HAP-1 (cell line): ENCODE results near the gene SUSD1.

ENCODE experiments used
- DNase-seq, 2 experiments: peaks; one replicate each; pipeline ENCODE4 v3.0.0-alpha.2; 2016 to 2020; ENCODE audit warnings: low spot score in 2 of 2
- H3K27me3 ChIP-seq: fragments of 250-450 bp; sonication (Bioruptor Pico); 2 replicates; pipeline ENCODE4 v1.5.1; 2020; ENCODE audit warnings: low read depth, mild to moderate bottlenecking, moderate library complexity
- H3K36me3 ChIP-seq: fragments of 250-450 bp; sonication (Bioruptor Pico); replicated peaks from 2 replicates; pipeline ENCODE4 v1.5.1; 2020; ENCODE audit warnings: mild to moderate bottlenecking
- H3K4me1 ChIP-seq: fragments of 250-450 bp; sonication (Bioruptor Pico); 2 replicates; pipeline ENCODE4 v1.5.1; 2020; ENCODE audit warnings: mild to moderate bottlenecking
- H3K4me3 ChIP-seq: fragments of 250-450 bp; sonication (Bioruptor Pico); 2 replicates; pipeline ENCODE4 v1.5.1; 2020; ENCODE audit warnings: mild to moderate bottlenecking, moderate library complexity
- H3K9me3 ChIP-seq: fragments of 250-450 bp; sonication (Bioruptor Pico); 2 replicates; pipeline ENCODE4 v1.5.1; 2020; ENCODE audit warnings: mild to moderate bottlenecking, moderate library complexity
- in situ Hi-C: fragments of 300-500 bp; cut with MboI; formaldehyde crosslinking; loops from 3 replicates; pipeline ENCODE4 v1.14.3; 2020; ENCODE audit warnings: low sequenced_read_pairs, inconsistent platforms, mixed read lengths

The SUSD1 gene

DNA sequence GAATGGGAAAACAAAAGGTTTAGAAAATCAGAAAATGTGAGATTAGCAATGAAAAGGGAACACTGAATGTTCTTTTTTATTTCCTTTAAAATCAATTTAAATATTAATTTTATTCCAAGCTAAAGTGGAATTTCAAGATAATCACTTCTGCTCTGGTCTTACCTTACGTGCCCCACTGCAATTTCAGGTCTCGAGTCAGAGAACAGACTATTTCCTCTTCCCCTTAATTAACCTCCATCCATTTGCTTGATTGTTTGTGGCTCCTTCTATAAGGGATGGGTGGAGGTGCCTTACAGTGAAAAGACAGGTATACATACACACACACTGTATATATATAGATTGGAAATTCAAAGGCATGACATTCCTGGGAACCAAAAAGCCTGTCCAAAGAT, 137.1 kb downstream of the SUSD1 start:
- Histone ChIP-seq H3K27me3 (no peaks in the 10 kb centered on the region), H3K9me3 (no peaks in the 10 kb centered on the region), H3K4me1 (peaks cover 25% of the 10 kb centered on the region), H3K4me3 (no peak overlapping the region), H3K36me3 (no peaks in the 10 kb centered on the region)
- no peak for DNase-seq
- in situ Hi-C loops = no loop called here

DNA sequence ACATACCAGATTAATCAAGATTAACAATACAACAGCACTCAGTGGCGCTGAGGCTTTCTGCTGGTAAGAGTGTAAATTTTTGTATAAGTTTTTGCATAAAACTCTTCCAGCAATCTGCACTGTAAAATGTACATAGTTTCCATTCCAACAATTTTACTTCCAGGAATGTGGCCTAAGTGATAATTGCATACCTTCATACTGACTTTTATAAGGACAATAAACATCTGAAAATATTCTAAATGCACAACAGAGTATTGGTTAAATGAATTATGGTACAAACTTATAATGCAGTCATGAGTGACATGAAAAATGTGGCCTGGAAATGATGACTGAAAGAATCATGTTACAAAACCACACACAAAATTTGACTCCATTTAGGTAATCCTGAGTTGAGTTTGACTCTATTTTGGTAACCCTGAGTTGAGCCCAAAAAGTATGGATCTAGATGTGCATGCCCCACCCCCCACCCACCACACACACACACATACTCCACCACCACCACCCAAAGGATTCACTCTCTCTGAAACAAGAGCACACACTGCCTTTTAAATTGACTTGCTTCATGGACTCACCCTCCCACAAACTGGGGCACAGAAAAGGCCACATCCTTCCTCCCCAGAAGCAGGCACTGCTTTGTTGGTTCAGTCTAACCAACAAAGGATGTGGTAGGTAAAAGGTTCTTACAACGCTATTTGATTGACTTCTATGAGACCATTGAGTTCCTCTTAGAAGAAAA, 137.6 kb downstream of the SUSD1 start:
- in situ Hi-C loops = no loop called here
- no peaks in the 10 kb centered on the region for H3K27me3 ChIP-seq
- no peak overlapping the region for H3K4me3 ChIP-seq
- DNase-seq = peak; percentile 27 to 51
- no peaks in the 10 kb centered on the region for H3K9me3 ChIP-seq
- H3K36me3 ChIP-seq = no peaks in the 10 kb centered on the region
- H3K4me1 ChIP-seq = peaks cover 25% of the 10 kb centered on the region

DNA sequence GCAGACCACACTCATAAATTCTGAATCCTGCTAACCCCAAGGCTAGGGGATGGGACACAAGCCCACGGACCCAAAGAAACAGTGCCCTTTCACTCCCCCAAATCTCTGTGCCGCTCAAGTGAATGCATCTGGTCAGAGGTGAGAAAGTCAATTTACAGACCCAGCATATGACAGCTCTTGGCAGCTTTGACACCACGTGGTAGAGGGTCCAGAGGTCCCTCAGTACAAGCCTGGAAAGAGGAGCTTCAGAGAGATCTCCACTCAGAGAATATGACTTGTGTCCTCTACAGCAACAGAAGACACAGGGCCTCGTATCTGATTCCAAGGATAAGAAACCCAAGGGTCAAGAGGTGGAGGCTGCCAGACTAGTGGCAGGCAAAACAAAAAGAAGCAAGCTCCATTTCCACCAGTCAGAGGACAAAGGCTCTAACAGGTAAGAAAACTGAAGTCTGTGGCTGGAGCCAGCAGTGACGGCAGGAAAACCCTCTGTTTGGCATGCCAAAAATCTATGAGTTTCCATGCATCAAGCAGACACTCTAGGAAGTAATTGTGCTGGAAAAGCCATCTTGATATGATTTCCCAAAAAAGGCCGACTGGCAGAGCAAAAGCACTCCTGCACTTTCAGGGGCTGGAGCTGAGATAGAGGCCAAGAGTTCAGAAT, 139.8 kb downstream of the SUSD1 start:
- in situ Hi-C loops = no loop called here
- DNase-seq = no peak
- peaks cover 26% of the 10 kb centered on the region for H3K4me1 ChIP-seq
- H3K27me3 ChIP-seq = no peaks in the 10 kb centered on the region
- H3K4me3 ChIP-seq = no peak overlapping the region
- no peaks in the 10 kb centered on the region for H3K36me3 ChIP-seq
- no peaks in the 10 kb centered on the region for H3K9me3 ChIP-seq

- DNase-seq = no peak
- no peaks in the 10 kb centered on the region for H3K36me3 ChIP-seq
- peaks cover 31% of the 10 kb centered on the region for H3K4me1 ChIP-seq
- H3K9me3 ChIP-seq = no peaks in the 10 kb centered on the region
- in situ Hi-C loops = no loop called here
- H3K4me3 ChIP-seq = no peak overlapping the region
- H3K27me3 ChIP-seq = no peaks in the 10 kb centered on the region
Observed at GRCh38 chr9:112034216-112034611, 140.9 kb downstream of the SUSD1 start.

- peaks cover 31% of the 10 kb centered on the region for H3K4me1 ChIP-seq
- DNase-seq = no peak
Observed at GRCh38 chr9:112033237-112034215, 141.6 kb downstream of the SUSD1 start.

DNA sequence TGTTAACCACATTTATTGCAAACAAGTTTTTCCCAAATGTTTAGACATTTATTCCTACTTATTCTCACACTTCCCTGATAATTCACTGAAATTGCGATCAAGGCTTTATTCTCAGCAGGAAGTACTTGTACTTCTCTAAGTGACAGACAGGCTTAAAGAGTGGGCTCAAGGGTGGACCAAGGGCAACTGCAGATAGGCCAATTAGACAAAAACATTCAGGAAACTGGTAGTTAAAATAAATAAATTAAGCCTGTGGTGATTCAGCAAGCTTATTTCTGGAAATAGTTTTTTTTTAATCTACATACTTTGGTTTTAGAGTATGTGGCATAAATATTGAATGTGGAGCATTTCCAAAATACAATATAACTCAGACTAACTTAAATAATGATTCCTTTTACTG, 142.4 kb downstream of the SUSD1 start:
- no peak for DNase-seq
- in situ Hi-C loops = no loop called here

More at GRCh38 chr9:112033237-112034215, 141.6 kb downstream of the SUSD1 start:
- Histone ChIP-seq H3K4me3 (no peak overlapping the region), H3K36me3 (no peaks in the 10 kb centered on the region), H3K27me3 (no peaks in the 10 kb centered on the region), H3K9me3 (no peaks in the 10 kb centered on the region)
- in situ Hi-C loops = no loop called here

DNA sequence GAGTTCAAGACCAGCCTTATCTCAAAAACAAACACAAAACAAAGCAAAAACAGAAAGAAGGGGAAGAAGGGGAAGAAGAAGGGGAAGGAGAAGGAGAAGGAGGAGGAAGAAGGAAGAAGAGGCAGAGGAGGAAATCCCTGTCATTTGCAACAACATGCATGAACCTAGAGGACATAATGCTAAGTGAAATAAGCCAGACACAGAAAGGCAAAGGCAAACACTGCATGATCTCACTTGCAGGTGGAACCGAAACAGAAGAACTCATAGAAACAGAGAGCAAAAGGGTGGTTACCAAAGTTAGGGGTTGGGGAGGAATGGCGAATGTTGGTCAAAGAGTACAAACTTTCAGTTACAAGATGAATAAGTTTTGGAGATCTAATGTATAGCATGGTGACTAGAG, 143.1 kb downstream of the SUSD1 start:
- no peak overlapping the region for H3K4me3 ChIP-seq
- in situ Hi-C loops = no loop called here
- H3K9me3 ChIP-seq = no peaks in the 10 kb centered on the region
- no peaks in the 10 kb centered on the region for H3K36me3 ChIP-seq
- peaks cover 21% of the 10 kb centered on the region for H3K4me1 ChIP-seq
- DNase-seq = no peak
- H3K27me3 ChIP-seq = no peaks in the 10 kb centered on the region

More for the DNA sequence above, 142.4 kb downstream of the SUSD1 start:
- Histone ChIP-seq H3K27me3 (no peaks in the 10 kb centered on the region), H3K36me3 (no peaks in the 10 kb centered on the region), H3K4me3 (no peak overlapping the region), H3K9me3 (no peaks in the 10 kb centered on the region), H3K4me1 (peaks cover 26% of the 10 kb centered on the region)

- Histone ChIP-seq H3K36me3 (no peaks in the 10 kb centered on the region), H3K4me1 (peaks cover 15% of the 10 kb centered on the region), H3K9me3 (no peaks in the 10 kb centered on the region), H3K27me3 (no peaks in the 10 kb centered on the region), H3K4me3 (no peak overlapping the region)
- DNase-seq = no peak
- in situ Hi-C loops = no loop called here
Observed at GRCh38 chr9:112031400-112031799, 143.7 kb downstream of the SUSD1 start.

DNA sequence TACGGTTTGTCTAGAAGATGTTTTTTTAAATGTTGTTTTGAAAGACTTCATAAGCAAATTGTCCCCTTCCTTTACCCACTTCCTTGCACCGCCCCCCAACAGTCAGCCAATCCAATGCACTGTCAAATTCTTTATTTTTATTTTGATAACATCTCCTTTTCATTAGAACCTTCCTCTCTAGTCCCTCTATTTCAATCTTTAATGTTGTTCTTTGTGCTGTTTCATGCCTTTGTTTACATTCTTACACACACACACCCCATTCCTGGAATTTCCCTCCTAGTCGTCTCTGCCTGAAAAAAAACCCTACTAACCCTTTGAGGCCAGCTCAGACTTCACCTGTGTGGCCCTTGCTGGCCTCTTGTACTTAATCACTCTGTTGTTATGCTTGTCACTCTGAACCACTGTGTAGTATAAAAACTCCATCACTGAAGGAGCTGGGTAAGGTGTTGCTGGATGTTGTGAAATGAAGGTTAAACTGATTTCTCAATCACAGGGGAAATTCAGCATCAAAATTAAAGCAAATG, 145.1 kb downstream of the SUSD1 start:
- Histone ChIP-seq H3K27me3 (no peaks in the 10 kb centered on the region), H3K4me3 (no peak overlapping the region), H3K4me1 (peaks cover 7% of the 10 kb centered on the region; the same call in 1 of the 2 replicates), H3K9me3 (no peaks in the 10 kb centered on the region), H3K36me3 (no peaks in the 10 kb centered on the region)
- in situ Hi-C loops = no loop called here
- DNase-seq = no peak

- Histone ChIP-seq H3K9me3 (no peaks in the 10 kb centered on the region), H3K4me3 (no peak overlapping the region), H3K36me3 (no peaks in the 10 kb centered on the region), H3K4me1 (peaks cover 7% of the 10 kb centered on the region; the same call in 1 of the 2 replicates), H3K27me3 (no peaks in the 10 kb centered on the region)
- no peak for DNase-seq
- in situ Hi-C loops = no loop called here
Observed at GRCh38 chr9:112028242-112029221, 146.6 kb downstream of the SUSD1 start.

- Histone ChIP-seq H3K4me3 (no peak overlapping the region), H3K36me3 (no peaks in the 10 kb centered on the region), H3K27me3 (no peaks in the 10 kb centered on the region), H3K4me1 (peaks cover 7% of the 10 kb centered on the region; the same call in 1 of the 2 replicates), H3K9me3 (no peaks in the 10 kb centered on the region)
- no peak for DNase-seq
- in situ Hi-C loops = no loop called here
Observed at GRCh38 chr9:112025850-112026249, 149.2 kb downstream of the SUSD1 start.

DNA sequence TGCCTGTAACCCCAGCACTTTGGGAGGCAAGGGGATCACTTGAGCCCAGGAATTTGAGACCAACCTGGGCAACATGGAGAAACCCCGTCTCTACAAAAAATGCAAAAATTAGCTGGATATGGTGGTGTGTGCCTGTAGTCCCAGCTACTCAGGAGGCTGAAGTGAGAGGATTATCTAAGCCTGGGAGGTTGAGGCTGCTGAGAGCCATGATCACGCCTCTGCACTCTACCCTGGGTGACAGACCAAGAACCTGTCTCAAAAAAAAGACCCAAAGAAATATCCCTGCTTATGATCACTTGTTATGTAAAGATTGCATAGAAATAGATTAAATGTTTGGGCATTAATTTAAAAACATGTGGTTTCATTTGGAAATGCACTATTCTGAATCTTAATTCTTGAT, 153.4 kb downstream of the SUSD1 start:
- H3K4me1 ChIP-seq = no peaks in the 10 kb centered on the region
- no peaks in the 10 kb centered on the region for H3K36me3 ChIP-seq
- H3K27me3 ChIP-seq = no peaks in the 10 kb centered on the region
- in situ Hi-C loops = no loop called here
- H3K9me3 ChIP-seq = no peaks in the 10 kb centered on the region
- DNase-seq = no peak
- no peak overlapping the region for H3K4me3 ChIP-seq
